B cell (primary cell): ENCODE measurements around the gene SH2D4B. TPM values are rescaled to one million over a fixed set of nuclear protein-coding genes. Genes with fewer than 3 reads are reported as not detected.

Experiments
- ATAC-seq: fragments of 200-7000 bp; cut with Tn5 transposase; one replicate; pipeline ENCODE4 v1.10.0; 2021; ENCODE audit warnings: low read depth, mild to moderate bottlenecking, moderate number of reproducible peaks, moderate library complexity
- CTCF ChIA-PET: fragments of 350-600 bp; sonication (Branson Sonifier 250); formaldehyde crosslinking; loops from one replicate; lab custom pipeline; 2021; ENCODE audit warnings: antibody characterized with exemption, inconsistent platforms; lab: Charles Lee
- POLR2A ChIA-PET: fragments of 350-600 bp; sonication (Branson Sonifier 250); formaldehyde crosslinking; loops from one replicate; lab custom pipeline; 2021; ENCODE audit warnings: antibody characterized with exemption; lab: Charles Lee
- DNase-seq: peaks from one replicate; pipeline ENCODE4 v3.0.0; 2013
- H2AFZ ChIP-seq: 2 replicates; pipeline ENCODE4 v1.6.1; 2012; ENCODE audit warnings: mild to moderate bottlenecking, low read depth, low read length; ENCODE audit not compliant: insufficient read depth, poor library complexity, severe bottlenecking
- H3K27ac ChIP-seq, 2 donors: 1 replicate in 1 of 2; 2 replicates in 1 of 2; pipeline ENCODE4 v1.5.1; 2012 to 2013; ENCODE audit warnings: low read length in 2 of 2, mild to moderate bottlenecking in 2 of 2, moderate library complexity in 1 of 2
- H3K27me3 ChIP-seq, 4 experiments: fragments of 200-600 bp in 1 of 4; sonication (generic) in 1 of 4; replicated peaks in 1 of 4; 1 replicate in 2 of 4; 2 replicates in 2 of 4; pipeline versions ENCODE4 v1.6.1 to v1.7.0; 2013 to 2016; ENCODE audit warnings: low read length in 3 of 4, mild to moderate bottlenecking in 2 of 4, mixed read lengths in 1 of 4, moderate library complexity in 1 of 4; ENCODE audit not compliant: insufficient read depth in 4 of 4, control insufficient read depth in 3 of 4; ENCODE audit errors: control extremely low read depth in 1 of 4
- H3K36me3 ChIP-seq, 2 experiments: replicated peaks in 1 of 2; 1 replicate in 1 of 2; 2 replicates in 1 of 2; pipeline versions ENCODE4 v1.6.1 to v1.7.1; 2013; ENCODE audit warnings: low read length in 1 of 2; ENCODE audit not compliant: insufficient read depth in 2 of 2, control insufficient read depth in 1 of 2; ENCODE audit errors: control extremely low read depth in 1 of 2, extremely low read depth in 1 of 2
- H3K4me1 ChIP-seq, 2 donors: fragments of 200-600 bp in 1 of 2; sonication (generic) in 1 of 2; 1 replicate in 1 of 2; 2 replicates in 1 of 2; pipeline versions ENCODE4 v1.5.1 to v1.6.1; 2013 to 2017; ENCODE audit warnings: low read length in 2 of 2; ENCODE audit not compliant: control insufficient read depth in 2 of 2, insufficient read depth in 2 of 2
- H3K4me2 ChIP-seq: replicated peaks from 2 replicates; pipeline ENCODE3; 2012; ENCODE audit warnings: mild to moderate bottlenecking, low read depth, low read length; ENCODE audit not compliant: poor library complexity, severe bottlenecking
- H3K4me3 ChIP-seq, 5 experiments: fragments of 200-600 bp in 1 of 5; sonication (generic) in 1 of 5; 1 replicate in 3 of 5; 2 replicates in 2 of 5; pipeline versions ENCODE4 v1.5.1 to v1.7.0; 2011 to 2016; ENCODE audit warnings: low read length in 4 of 5, mild to moderate bottlenecking in 4 of 5, low read depth in 2 of 5, control low read depth in 1 of 5, moderate library complexity in 1 of 5; ENCODE audit not compliant: insufficient read depth in 1 of 5; ENCODE audit errors: control extremely low read depth in 1 of 5, extremely low read depth in 1 of 5
- H3K79me2 ChIP-seq: fragments of 200-600 bp; sonication (generic); one replicate; pipeline ENCODE4 v1.6.0; 2016; ENCODE audit warnings: low read length; ENCODE audit not compliant: control insufficient read depth, insufficient read depth
- H3K9ac ChIP-seq: fragments of 200-600 bp; sonication (generic); 2 replicates; pipeline ENCODE4 v1.6.1; 2017; ENCODE audit warnings: mild to moderate bottlenecking, low read length, moderate library complexity
- H3K9me3 ChIP-seq, 3 donors: one replicate each; pipeline versions ENCODE4 v1.6.1 to v1.7.1; 2013; ENCODE audit warnings: low read length in 2 of 3; ENCODE audit not compliant: control insufficient read depth in 2 of 3, insufficient read depth in 1 of 3; ENCODE audit errors: control extremely low read depth in 1 of 3
- H4K20me1 ChIP-seq: 2 replicates; pipeline ENCODE4 v1.6.0; 2012; ENCODE audit warnings: mild to moderate bottlenecking, low read length; ENCODE audit not compliant: insufficient read depth, control insufficient read depth, poor library complexity, severe bottlenecking
- H3K27ac Mint-ChIP-seq: one replicate; pipeline ENCODE4 v1.8.0; 2021; ENCODE audit warnings: mixed read lengths
- H3K27me3 Mint-ChIP-seq: one replicate; pipeline ENCODE4 v1.8.0; 2021; ENCODE audit warnings: mixed read lengths
- H3K4me1 Mint-ChIP-seq: one replicate; pipeline ENCODE4 v1.8.0; 2021; ENCODE audit warnings: mixed read lengths
- H3K4me3 Mint-ChIP-seq: one replicate; pipeline ENCODE4 v1.8.0; 2021; ENCODE audit warnings: mixed read lengths
- H3K9me3 Mint-ChIP-seq: one replicate; pipeline ENCODE4 v1.8.0; 2022; ENCODE audit warnings: mixed read lengths; ENCODE audit not compliant: insufficient read depth
- CTCF ChIP-seq: fragments of 200-600 bp; IDR thresholded peaks from one replicate; pipeline ENCODE4 v1.8.0; 2022; ENCODE audit warnings: antibody characterized with exemption, mild to moderate bottlenecking
- EZH2 ChIP-seq: IDR thresholded peaks from 2 replicates; pipeline ENCODE4 v1.6.1; 2012; ENCODE audit warnings: borderline replicate concordance, low read depth, mild to moderate bottlenecking, moderate library complexity, low read length; ENCODE audit not compliant: insufficient read depth, poor library complexity, severe bottlenecking
- WGBS: methylation state at CpG from one replicate; pipeline ENCODE4 v1.1.5; 2013; ENCODE audit warnings: missing lambda C conversion rate; ENCODE audit not compliant: insufficient coverage; 5-methylcytosine and 5-hydroxymethylcytosine counted together
- intact Hi-C: fragments of 100-400 bp; cut with micrococcal nuclease; formaldehyde crosslinking; loops from one replicate; pipeline ENCODE4 v1.10.0; 2022
- polyA plus RNA-seq: library from polyadenylated mRNA; depleted of rRNA; stranded (reverse); fragments of >200 nt; gene quantifications from 2 replicates; pipeline ENCODE4 v1.2.3, GENCODE V29; 2012
- total RNA-seq, 2 donors: library from RNA; stranded (reverse); fragments of 120-200 nt in 1 of 2; gene quantifications; 1 replicate in 1 of 2; 2 replicates in 1 of 2; pipeline versions ENCODE4 v1.2.3 to v1.2.4, GENCODE V29; 2013 to 2022

Gene SH2D4B
- total and polyA plus RNA-seq, 2 donors (not counting 1 experiment from before 2014, with no cell fraction given), result 0.09 to 0.22 TPM

- Histone ChIP-seq H3K9me3 (no peaks in the 10 kb centered on the region), H3K4me1 (peaks cover 16 to 28% of the 10 kb centered on the region in 2 donors), H3K79me2 (no peaks in the 10 kb centered on the region), H3K27ac (peak overlapping the region; percentile 11 to 50), H3K9ac (no peak overlapping the region), H2AFZ (no peak overlapping the region), H3K27me3 (no peaks in the 10 kb centered on the region), H3K36me3 (peaks cover 0 to 44% of the 10 kb centered on the region in 2 experiments), H3K4me2 (peak overlapping the region; percentile 64), H4K20me1 (no peaks in the 10 kb centered on the region), H3K4me3 (no peak overlapping the region)
- ATAC-seq (peak; percentile 28), DNase-seq (peak; percentile 14)
- intact Hi-C loops, result no loop called here
- Mint-ChIP-seq H3K27me3 (no peaks in the 10 kb centered on the region), H3K9me3 (no peaks in the 10 kb centered on the region), H3K27ac (peak overlapping the region; percentile 79), H3K4me1 (peaks cover 37% of the 10 kb centered on the region), H3K4me3 (peak overlapping the region; percentile 4)
- POLR2A ChIA-PET, result interaction anchor here (0.6 kb wide), 1 partner anchor 45 kb away, joined by 6 read pairs; no protein-coding TSS in a partner anchor
- CTCF ChIA-PET, result interaction anchor here (0.6 to 1.8 kb wide), 3 partner anchors 12 to 74 kb away, joined by 3 to 6 read pairs (median 6); no protein-coding TSS in a partner anchor
- TF ChIP-seq CTCF, result no peak
- no peak for TF ChIP-seq EZH2
- 35% methylated on average over 6 of the region's 7 CpGs for WGBS
Measured at GRCh38 chr10:80518807-80519360, 18.8 kb upstream of the SH2D4B start.

- peaks cover 16 to 28% of the 10 kb centered on the region in 2 donors for H3K4me1 ChIP-seq
- no peak overlapping the region for H3K4me3 ChIP-seq
- DNase-seq (no peak), ATAC-seq (no peak)
- no peaks in the 10 kb centered on the region for H3K79me2 ChIP-seq
- no peaks in the 10 kb centered on the region for H3K27me3 Mint-ChIP-seq
- intact Hi-C loops, result no loop called here
- no peak overlapping the region for H3K27ac Mint-ChIP-seq
- no peak overlapping the region for H2AFZ ChIP-seq
- CTCF ChIA-PET, result interaction anchor here (1.8 to 2.0 kb wide), 2 partner anchors 14 to 76 kb away, joined by 6 to 8 read pairs; no protein-coding TSS in a partner anchor
- H3K9ac ChIP-seq, result no peak overlapping the region
- H3K4me1 Mint-ChIP-seq, result peaks cover 37% of the 10 kb centered on the region
- H3K4me3 Mint-ChIP-seq, result no peak overlapping the region
- H3K27ac ChIP-seq, result no peak overlapping the region
- no peaks in the 10 kb centered on the region for H3K27me3 ChIP-seq
- H4K20me1 ChIP-seq, result no peaks in the 10 kb centered on the region
- TF ChIP-seq EZH2, result no peak
- H3K9me3 Mint-ChIP-seq, result no peaks in the 10 kb centered on the region
- 95% methylated on average over 11 of the region's 14 CpGs for WGBS
- H3K9me3 ChIP-seq, result no peaks in the 10 kb centered on the region
- H3K36me3 ChIP-seq, result peaks cover 0 to 32% of the 10 kb centered on the region in 2 experiments
- POLR2A ChIA-PET, result no interaction called here
- no peak overlapping the region for H3K4me2 ChIP-seq
Measured at GRCh38 chr10:80519936-80520650, 17.6 kb upstream of the SH2D4B start.
